ENCODE measurements around the gene ZNF732. TPM values are rescaled to one million over a fixed set of nuclear protein-coding genes. Genes with fewer than 3 reads are reported as not detected.
"Not testable (repeated sequence)": the region's sequence is repeated elsewhere in the genome, so short reads cannot be mapped to it uniquely, and the experiment has no call there.

The ZNF732 gene
- total RNA-seq, 1 donor from 2014 or later, result 0.44 TPM

DNA sequence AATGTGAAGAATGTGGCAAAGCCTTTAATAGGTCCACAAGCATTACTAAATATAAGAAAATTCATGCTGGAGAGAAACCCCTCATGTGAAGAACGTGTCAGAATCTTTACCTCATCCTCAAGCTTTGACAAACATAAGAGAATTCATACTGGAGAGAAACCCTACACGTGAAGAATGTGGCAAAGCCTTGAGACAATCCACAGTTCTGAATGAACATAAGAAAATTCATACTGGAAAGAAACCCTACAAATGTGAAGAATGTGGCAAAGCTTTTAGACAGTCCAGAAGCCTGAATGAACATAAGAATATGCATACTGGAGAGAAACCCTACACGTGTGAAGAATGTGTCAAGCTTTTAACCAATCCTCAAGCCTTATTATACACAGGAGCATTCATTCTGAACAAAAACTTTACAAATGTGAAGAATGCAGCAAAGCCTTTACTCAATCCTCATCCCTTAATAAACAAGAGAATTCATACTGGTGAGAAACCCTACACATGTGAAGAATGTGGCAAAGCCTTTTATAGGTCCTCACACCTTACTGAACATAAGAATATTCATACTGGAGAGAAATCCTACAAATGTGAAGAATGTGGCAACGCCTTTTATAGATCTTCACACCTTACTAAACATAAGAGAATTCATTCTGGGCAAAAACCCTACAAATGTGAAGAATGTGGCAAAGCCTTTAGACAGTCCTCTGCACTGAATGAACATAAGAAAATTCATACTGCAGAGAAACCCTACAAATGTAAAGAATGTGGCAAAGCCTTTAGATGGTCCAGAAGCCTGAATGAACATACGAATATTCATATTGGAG, 51.1 kb downstream of the ZNF732 start:
- DNase-seq (ENCODE audit: low spot score), result no peak

DNA sequence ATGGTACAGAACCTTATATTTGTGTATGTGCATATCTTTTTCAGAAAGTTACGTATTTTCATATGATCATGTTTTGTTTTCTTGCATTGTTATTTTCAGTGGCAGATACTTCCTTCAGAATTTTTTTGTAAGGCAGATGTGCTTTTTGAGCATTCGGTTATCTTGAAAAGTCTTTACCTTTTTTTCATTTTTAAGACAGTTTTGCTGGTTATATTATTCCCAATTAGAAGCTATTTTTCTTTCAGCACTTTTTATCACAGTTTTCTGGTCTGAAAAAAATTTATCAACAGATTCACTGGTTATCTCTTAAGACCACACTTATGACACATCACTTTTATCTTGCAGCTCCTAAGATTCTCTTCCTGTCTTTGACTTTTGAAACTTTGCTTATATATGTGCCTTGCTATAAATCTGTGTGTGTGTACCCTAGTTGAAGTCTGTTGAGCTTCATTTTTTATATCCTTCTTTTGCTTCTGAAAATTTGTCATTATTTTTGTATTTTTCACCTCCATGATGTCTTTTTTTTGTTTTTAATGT, 53.1 kb downstream of the ZNF732 start:
- DNase-seq (ENCODE audit: low spot score), result no peak

DNA sequence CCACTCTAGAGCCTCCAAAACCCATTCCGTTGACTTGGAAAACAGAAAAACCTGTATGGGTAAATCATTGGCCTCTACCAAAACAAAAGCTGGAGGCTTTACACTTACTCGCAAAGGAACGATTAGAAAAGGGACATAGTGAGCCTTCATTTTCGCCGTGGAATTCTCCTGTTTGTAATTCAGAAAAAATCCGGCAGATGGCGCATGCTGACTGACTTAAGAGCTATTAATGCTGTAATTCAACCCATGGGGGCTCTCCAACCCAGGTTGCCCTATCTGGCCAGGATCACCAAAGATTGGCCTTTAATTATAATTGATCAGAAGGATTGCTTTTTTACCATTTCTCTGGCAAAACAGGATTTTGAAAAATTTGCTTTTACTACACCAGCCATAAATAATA, 60.8 kb downstream of the ZNF732 start:
- no peak for DNase-seq (ENCODE audit: low spot score)

DNA sequence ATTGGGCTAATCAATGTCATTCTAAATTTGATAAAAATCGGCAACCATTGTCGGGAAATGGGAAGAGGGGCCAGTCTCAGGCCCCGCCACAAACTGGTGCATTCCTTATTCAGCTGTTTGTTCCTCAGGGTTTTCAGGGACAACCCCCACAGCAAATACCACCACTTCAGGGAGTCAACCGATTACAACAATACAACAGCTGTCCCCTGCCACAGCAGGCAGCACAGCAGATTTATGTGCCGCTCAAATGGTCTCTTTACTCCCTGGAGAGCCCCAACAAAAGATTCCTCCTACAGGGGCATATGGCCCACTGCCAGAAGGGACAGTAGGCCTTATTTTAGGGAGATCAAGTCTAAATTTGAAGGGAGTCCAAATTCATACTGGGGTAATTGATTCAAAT, 61.8 kb downstream of the ZNF732 start:
- no peak for DNase-seq (ENCODE audit: low spot score)

DNA sequence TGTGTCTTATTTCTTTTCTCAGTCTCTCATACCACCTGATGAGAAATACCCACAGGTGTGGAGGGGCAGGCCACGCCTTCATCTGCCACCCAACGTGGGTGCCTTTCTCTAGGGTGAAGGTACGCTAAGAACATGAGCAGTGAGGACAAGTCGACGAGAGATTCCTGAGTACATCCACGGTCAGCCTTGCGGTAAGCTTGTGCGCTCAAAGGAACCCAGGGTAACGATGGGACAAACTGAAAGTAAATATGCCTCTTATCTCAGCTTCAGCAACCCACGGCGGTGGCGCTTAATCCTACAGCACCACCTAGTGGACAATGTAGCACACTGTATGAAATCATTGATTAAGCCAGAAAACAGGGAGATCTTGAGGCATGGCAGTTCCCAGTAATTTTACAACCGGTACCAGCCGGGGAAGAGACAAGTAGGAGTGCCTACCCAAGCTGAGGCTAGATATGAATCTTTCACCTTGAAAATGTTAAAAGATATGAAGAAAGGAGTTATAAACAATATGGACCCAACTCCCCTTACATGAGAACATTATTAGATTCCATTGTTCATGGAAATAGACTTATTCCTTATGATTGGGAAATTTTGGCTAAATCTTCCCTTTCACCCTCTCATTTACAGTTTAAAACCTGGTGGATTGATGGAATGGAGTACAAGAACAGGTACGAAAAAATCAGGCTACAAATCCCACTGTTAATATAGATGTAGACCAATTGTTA, 63.0 kb downstream of the ZNF732 start:
- DNase-seq (ENCODE audit: low spot score), result peak; percentile 69

DNA sequence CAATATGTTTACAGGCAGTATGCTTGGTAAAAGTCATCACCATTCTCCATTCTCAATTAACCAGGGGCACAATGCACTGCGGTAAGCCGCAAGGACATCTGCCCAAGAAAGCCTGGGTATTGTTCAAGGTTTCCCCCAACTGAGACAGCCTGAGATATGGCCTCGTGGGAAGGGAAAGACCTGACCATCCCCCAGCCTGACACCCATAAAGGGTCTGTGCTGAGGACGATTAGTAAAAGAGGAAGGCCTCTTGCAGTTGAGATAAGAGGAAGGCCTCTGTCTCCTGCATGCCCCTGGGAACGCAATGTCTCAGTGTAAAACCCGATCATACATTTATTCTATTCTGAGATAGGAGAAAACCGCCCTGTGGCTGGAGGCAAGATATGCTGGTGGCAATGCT, 63.9 kb downstream of the ZNF732 start:
- DNase-seq (ENCODE audit: low spot score), result not testable (repeated sequence)

DNA sequence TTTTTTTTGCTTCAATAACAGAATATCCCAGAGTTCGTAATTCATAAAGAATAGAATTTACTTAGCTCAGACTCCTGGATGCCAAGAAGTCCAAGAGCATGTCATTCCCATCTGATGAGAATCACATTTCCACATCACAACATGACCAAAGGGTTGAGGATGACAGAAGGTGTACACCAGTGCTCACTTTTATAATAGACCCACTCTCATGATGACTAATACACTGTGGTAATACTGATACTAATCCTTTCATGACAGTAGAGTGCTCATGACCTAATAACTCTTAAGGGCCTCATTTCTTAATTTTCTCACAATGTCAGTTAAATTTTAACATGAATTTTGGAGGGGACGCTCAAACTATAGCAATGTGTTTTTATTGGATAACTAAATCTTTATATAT, 69.2 kb downstream of the ZNF732 start:
- DNase-seq (ENCODE audit: low spot score), result no peak

DNA sequence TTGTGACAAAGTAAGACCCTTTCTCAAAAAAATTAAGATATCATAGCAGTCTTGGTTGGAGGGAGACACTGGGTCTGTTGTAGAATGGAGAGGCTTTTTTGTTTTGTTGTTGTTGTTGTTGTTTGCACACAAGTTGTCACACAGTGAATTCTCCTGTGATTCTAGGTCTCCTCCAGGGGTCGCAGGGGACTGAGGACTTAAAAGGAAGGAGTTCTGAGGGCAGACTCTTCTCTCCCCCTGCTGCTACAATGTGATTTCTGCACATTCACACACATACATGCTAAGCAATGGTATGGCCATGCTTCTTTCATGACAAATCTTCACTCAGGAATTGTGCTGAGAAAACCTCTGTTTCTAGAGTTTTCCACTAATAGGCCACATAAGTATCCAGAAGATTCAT, 71.1 kb downstream of the ZNF732 start:
- DNase-seq (ENCODE audit: low spot score), result no peak

DNA sequence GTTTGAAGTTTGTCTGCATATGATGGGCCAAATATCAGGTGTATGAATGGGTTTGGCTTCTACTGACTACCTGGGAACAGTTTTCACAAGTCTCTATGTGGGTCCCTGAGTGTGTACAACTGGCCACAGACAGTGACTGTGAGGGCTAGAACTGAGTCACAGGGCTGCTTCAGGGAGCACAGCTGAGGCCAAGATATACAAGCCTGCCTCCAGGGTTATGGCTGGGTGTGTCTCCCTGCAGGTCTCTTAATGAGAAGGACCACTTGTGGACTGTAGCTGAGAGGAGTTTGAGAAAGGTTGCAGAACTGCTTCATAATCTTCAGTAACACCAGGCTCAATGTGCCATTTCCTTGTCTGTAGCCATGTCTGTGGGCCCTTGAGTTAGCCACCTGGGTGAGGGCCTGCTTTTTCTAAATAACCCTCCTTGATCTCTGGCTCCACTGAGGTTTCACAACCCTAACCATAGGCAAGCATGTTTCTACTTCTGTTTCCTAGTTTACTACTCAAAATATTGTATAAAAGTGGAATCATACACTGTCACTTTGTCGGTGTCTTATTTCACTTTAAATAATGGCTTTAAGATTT, 81.3 kb downstream of the ZNF732 start:
- no peak for DNase-seq (ENCODE audit: low spot score)

Other genes with a start within 250 kb of the ZNF732 start
- 15.1 TPM for gene ZNF718, start 181.0 kb downstream of the ZNF732 start, total RNA-seq
- gene ZNF141, start 32.3 kb upstream of the ZNF732 start, total RNA-seq, result 38.7 TPM
- gene ZNF721, start 193.7 kb upstream of the ZNF732 start, total RNA-seq, result 52.7 TPM
- gene PIGG, start 193.7 kb upstream of the ZNF732 start, total RNA-seq, result 102 TPM